Small intestine (tissue), 7 donors: Measurements from ENCODE around the gene HIVEP2. TPM values are rescaled to one million over a fixed set of nuclear protein-coding genes. Genes with fewer than 3 reads are reported as not detected.

ENCODE experiments used
- DNase-seq, 2 donors: peaks; one replicate each; pipeline versions ENCODE4 v3.0.0 to v3.0.0-alpha.2; 2013
- FAIRE-seq: peaks from 2 replicates; lab custom pipeline; 2012; peaks lifted over from hg19 to GRCh38; lab: Jason Lieb, UNC
- H3K27ac ChIP-seq, 3 donors: one replicate each; pipeline ENCODE4 v1.5.1; 2013; ENCODE audit warnings: low read length in 2 of 3, mild to moderate bottlenecking in 2 of 3, control low read depth in 1 of 3, inconsistent platforms in 1 of 3, low read depth in 1 of 3, moderate library complexity in 1 of 3
- H3K27me3 ChIP-seq, 3 donors: one replicate each; pipeline ENCODE4 v1.6.1; 2013; ENCODE audit warnings: low read length in 3 of 3, inconsistent platforms in 1 of 3; ENCODE audit not compliant: control insufficient read depth in 3 of 3, insufficient read depth in 3 of 3
- H3K36me3 ChIP-seq, 3 donors: one replicate each; pipeline ENCODE4 v1.6.1; 2013; ENCODE audit warnings: low read length in 3 of 3, inconsistent platforms in 1 of 3, low read depth in 1 of 3, mild to moderate bottlenecking in 1 of 3, moderate library complexity in 1 of 3; ENCODE audit not compliant: control insufficient read depth in 3 of 3, insufficient read depth in 2 of 3
- H3K4me1 ChIP-seq, 3 donors: one replicate each; pipeline ENCODE4 v1.6.1; 2013; ENCODE audit warnings: low read length in 2 of 3, inconsistent platforms in 1 of 3, low read depth in 1 of 3, mild to moderate bottlenecking in 1 of 3, moderate library complexity in 1 of 3; ENCODE audit not compliant: control insufficient read depth in 3 of 3, insufficient read depth in 2 of 3
- H3K4me3 ChIP-seq, 3 donors: one replicate each; pipeline ENCODE4 v1.5.1; 2013; ENCODE audit warnings: low read length in 3 of 3, control low read depth in 1 of 3, inconsistent platforms in 1 of 3, low read depth in 1 of 3, mild to moderate bottlenecking in 1 of 3, moderate library complexity in 1 of 3
- H3K9me3 ChIP-seq, 2 donors: one replicate each; pipeline ENCODE4 v1.6.1; 2013; ENCODE audit warnings: low read depth in 1 of 2, low read length in 1 of 2; ENCODE audit not compliant: control insufficient read depth in 2 of 2, insufficient read depth in 1 of 2
- WGBS, 3 donors: extraction: QIAGEN DNeasy Blood & Tissue Kit; methylation state at CpG; one replicate each; pipeline ENCODE4 v1.1.7; 2013; 5-methylcytosine and 5-hydroxymethylcytosine counted together
- polyA plus RNA-seq, 4 donors: library from polyadenylated mRNA; stranded (reverse) in 3 of 4; unstranded in 1 of 4; fragments of 200-250 nt in 3 of 4; fragments of 120-200 nt in 1 of 4; gene quantifications; one replicate each; pipeline versions ENCODE4 v1.2.1 to v1.2.3, GENCODE V29; 2013
- donor health status: healthy with polysubstance abuse.
- donor health status: control.
- donor health status: control.
- donor health status: Bipolar disorder and iron deficiency.
- donor health status: healthy.

The HIVEP2 gene
- polyA plus RNA-seq, 4 donors: 1.9 to 7.1 (median 3.1) TPM

DNA sequence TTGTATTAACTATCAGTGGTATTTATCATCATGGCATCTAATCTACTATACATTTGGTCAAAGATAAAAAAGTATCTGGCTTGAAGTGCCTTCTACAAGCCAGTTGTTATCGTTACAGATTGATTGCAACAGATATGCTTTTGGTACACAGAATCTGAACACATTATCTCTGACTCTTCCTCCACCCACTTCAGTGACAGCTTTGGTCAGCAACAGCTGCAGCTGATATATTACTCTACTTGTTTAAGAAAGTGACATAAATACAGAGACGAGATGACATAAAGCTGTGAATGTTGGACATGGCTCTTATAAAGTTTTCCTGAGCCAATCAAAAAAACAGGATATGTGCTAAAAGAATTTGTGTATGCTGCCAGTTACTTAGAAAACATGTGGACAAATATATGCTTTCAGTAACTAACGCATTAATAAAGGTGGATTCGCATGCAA is 77.6 kb downstream of the HIVEP2 start:
- Histone ChIP-seq H3K27me3 (no peaks in the 10 kb centered on the region), H3K4me1 (peaks cover 0 to 20% (median 7%) of the 10 kb centered on the region in 3 donors), H3K36me3 (no peaks in the 10 kb centered on the region), H3K4me3 (no peak overlapping the region), H3K27ac (no peak overlapping the region), H3K9me3 (no peaks in the 10 kb centered on the region)
- 37 to 58% (median 41%) methylated on average over 4 of the region's 4 CpGs for WGBS, 3 donors
- FAIRE-seq (no peak), DNase-seq (no peak)

GRCh38 chr6:142863981-142864380 is 81.0 kb downstream of the HIVEP2 start:
- Histone ChIP-seq H3K4me1 (peaks cover 0 to 16% (median 0%) of the 10 kb centered on the region in 3 donors), H3K4me3 (no peak overlapping the region), H3K27ac (no peak overlapping the region), H3K36me3 (no peaks in the 10 kb centered on the region), H3K27me3 (no peaks in the 10 kb centered on the region), H3K9me3 (no peaks in the 10 kb centered on the region)
- 74 to 84% (median 83%) methylated on average over 2 of the region's 2 CpGs for WGBS, 3 donors
- FAIRE-seq (no peak), DNase-seq (no peak)

DNA sequence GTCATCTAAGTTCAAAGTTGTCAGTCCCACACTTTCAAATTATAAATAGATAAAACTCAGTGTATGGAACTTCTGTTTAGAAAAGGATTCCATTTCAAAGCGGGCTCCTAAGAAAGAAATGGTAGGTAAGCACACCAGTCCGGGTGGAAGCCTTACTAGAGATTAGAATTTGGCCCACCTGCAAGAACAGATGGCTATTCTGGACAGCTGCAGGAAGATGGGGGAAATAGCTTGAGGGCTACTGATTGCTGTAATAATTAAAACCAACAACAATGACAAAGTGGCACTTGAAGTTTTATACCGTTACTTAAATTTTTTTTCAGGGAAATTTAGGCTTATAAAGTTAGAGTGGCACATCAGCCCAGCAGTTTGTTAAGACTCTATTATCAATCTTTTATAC is 83.3 kb downstream of the HIVEP2 start:
- Histone ChIP-seq H3K27ac (no peak overlapping the region), H3K4me3 (no peak overlapping the region), H3K4me1 (peaks cover 0 to 6% (median 0%) of the 10 kb centered on the region in 3 donors), H3K9me3 (no peaks in the 10 kb centered on the region), H3K36me3 (no peaks in the 10 kb centered on the region), H3K27me3 (no peaks in the 10 kb centered on the region)
- FAIRE-seq (no peak), DNase-seq (no peak)
- WGBS, 3 donors: 69 to 89% (median 83%) methylated on average over 3 of the region's 3 CpGs

GRCh38 chr6:142860498-142860897 is 84.5 kb downstream of the HIVEP2 start:
- Histone ChIP-seq H3K27ac (no peak overlapping the region), H3K9me3 (no peaks in the 10 kb centered on the region), H3K36me3 (no peaks in the 10 kb centered on the region), H3K4me1 (peaks cover 0 to 6% (median 0%) of the 10 kb centered on the region in 3 donors), H3K4me3 (no peak overlapping the region), H3K27me3 (no peaks in the 10 kb centered on the region)
- no peak for DNase-seq
- FAIRE-seq: no peak
- 93 to 98% (median 96%) methylated on average over 6 of the region's 6 CpGs for WGBS, 3 donors

DNA sequence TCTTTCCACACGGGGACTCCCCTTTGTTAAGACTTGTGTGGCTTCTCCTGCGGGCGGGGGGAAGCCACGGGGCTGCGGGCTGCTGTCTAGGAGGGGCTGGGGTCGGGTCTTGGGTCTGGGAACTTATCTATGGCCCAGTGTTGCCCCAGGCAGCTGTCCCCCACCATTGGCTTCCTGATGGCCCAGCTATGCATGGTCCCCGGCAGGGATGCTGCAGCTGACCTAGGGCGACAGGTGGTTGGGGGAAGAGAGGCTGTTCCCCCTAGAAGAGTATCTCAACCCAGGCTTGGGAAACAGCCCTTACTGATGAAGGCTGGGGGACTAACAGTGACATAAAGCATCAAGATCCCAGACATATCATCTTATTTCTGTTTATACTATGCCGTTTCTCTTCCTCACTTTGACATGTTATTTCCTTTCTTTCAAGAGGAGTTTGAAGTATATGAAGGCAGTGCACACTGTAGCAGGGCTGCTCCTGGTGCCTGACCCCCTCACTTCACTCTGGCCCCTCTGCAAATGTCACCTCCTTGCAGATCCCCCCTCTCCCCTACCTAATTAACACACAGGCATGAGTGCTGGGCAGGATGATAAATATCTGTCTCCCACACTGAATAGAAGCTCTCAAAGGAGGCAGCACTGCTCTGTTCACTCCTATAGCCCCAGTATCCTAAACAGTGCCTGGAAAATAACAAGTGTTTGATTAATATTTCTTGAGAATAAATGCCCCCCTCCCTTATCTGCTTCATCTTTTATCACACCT is 87.0 kb downstream of the HIVEP2 start:
- Histone ChIP-seq H3K27ac (peak overlapping the region in 1 of 3 donors; percentile 75), H3K36me3 (no peaks in the 10 kb centered on the region), H3K9me3 (no peaks in the 10 kb centered on the region), H3K4me3 (no peak overlapping the region), H3K27me3 (no peaks in the 10 kb centered on the region), H3K4me1 (peaks cover 0 to 16% (median 3%) of the 10 kb centered on the region in 3 donors)
- FAIRE-seq (no peak), DNase-seq (no peak)
- WGBS, 3 donors: 59 to 85% (median 72%) methylated on average over 9 of the region's 9 CpGs

DNA sequence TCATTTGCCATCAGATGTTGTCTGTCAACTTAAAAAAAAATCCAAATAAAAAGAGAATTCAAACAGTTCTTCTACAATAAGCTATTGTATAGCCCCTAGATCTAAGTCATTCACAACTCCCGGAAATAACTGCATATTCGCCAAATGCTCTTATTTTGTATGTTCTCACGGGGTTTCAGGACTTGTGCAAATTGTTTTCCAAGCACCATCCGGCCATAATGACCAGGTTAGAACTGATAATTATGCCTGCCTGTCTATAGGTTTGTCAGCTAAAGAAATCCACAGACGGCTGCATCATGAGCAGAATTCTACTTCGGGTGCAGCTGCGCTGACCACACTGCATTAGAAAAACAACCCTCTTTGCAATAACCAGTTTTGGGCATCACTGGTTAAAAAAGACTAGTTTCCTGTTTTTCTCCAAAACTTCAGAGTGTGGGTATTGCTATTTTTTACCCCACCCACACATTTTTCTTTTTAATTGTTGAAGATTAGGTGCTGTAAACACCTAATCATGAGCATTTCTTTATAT is 87.7 kb downstream of the HIVEP2 start:
- WGBS, 3 donors: 69 to 84% (median 75%) methylated on average over 7 of the region's 7 CpGs
- no peaks in the 10 kb centered on the region for H3K27me3 ChIP-seq
- no peaks in the 10 kb centered on the region for H3K36me3 ChIP-seq
- peak overlapping the region in 1 of 3 donors; percentile 78 for H3K27ac ChIP-seq
- no peak for FAIRE-seq
- H3K4me1 ChIP-seq: peaks cover 0 to 16% (median 3%) of the 10 kb centered on the region in 3 donors
- H3K4me3 ChIP-seq: no peak overlapping the region
- no peaks in the 10 kb centered on the region for H3K9me3 ChIP-seq
- no peak for DNase-seq

- Histone ChIP-seq H3K4me1 (peaks cover 0 to 16% (median 3%) of the 10 kb centered on the region in 3 donors), H3K4me3 (no peak overlapping the region), H3K9me3 (no peaks in the 10 kb centered on the region), H3K27ac (peak overlapping the region in 2 of 3 donors; percentile 28 to 74), H3K36me3 (no peaks in the 10 kb centered on the region), H3K27me3 (no peaks in the 10 kb centered on the region)
- DNase-seq (no peak), FAIRE-seq (no peak)
- WGBS, 3 donors: 64 to 83% (median 73%) methylated on average over 6 of the region's 6 CpGs
Measured at GRCh38 chr6:142856624-142857232, 88.2 kb downstream of the HIVEP2 start.

GRCh38 chr6:142855893-142856623 is 88.9 kb downstream of the HIVEP2 start:
- Histone ChIP-seq H3K36me3 (no peaks in the 10 kb centered on the region), H3K9me3 (no peaks in the 10 kb centered on the region), H3K4me3 (no peak overlapping the region), H3K27ac (peak overlapping the region in 1 of 3 donors; percentile 74), H3K27me3 (no peaks in the 10 kb centered on the region), H3K4me1 (peaks cover under 1 to 22% (median 3%) of the 10 kb centered on the region in 3 donors)
- 72 to 83% (median 74%) methylated on average over 5 of the region's 5 CpGs for WGBS, 3 donors
- FAIRE-seq (no peak), DNase-seq (no peak)
